GM18870 (cell line): Measurements from ENCODE around the gene CD8B.

Source experiments
- ATAC-seq: cut with Tn5 transposase; IDR thresholded peaks from one replicate; pipeline ENCODE4 v1.9.1; 2021; ENCODE audit warnings: moderate library complexity; ENCODE audit not compliant: unreplicated experiment

The CD8B gene

GRCh38 chr2:86775338-86775737 lies 86.3 kb downstream of the CD8B start:
- no peak for ATAC-seq

GRCh38 chr2:86774862-86775261 lies 86.8 kb downstream of the CD8B start:
- ATAC-seq = no peak

- ATAC-seq = no peak
Measured at GRCh38 chr2:86772611-86773010, 89.1 kb downstream of the CD8B start.

- ATAC-seq = no peak
Measured at GRCh38 chr2:86770816-86771301, 90.8 kb downstream of the CD8B start.

GRCh38 chr2:86769838-86770237 lies 91.8 kb downstream of the CD8B start:
- no peak for ATAC-seq

- no peak for ATAC-seq
Measured at GRCh38 chr2:86768189-86768949, 93.3 kb downstream of the CD8B start.
